DOHH2 (cell line): Measurements from ENCODE around the gene TLK1.

Experiments
- EZH2phosphoT487 ChIP-seq: fragments of 200-600 bp; sonication (generic); IDR thresholded peaks from 2 replicates; pipeline ENCODE4 v1.6.1; 2017; ENCODE audit warnings: borderline replicate concordance, mild to moderate bottlenecking, antibody characterized with exemption, low read length, moderate library complexity, mixed read lengths
- TF ChIP-seq, protein P1 (sequence below): fragments of 200-600 bp; sonication (generic); IDR thresholded peaks from one replicate; pipeline ENCODE4 v1.5.1; 2014; ENCODE audit warnings: antibody characterized with exemption, mild to moderate bottlenecking, low read depth, low read length; ENCODE audit not compliant: poor library complexity, severe bottlenecking

GRCh38 chr2:170944545-170944944 is 216.1 kb downstream of the TLK1 start:
- TF ChIP-seq, protein P1, sequence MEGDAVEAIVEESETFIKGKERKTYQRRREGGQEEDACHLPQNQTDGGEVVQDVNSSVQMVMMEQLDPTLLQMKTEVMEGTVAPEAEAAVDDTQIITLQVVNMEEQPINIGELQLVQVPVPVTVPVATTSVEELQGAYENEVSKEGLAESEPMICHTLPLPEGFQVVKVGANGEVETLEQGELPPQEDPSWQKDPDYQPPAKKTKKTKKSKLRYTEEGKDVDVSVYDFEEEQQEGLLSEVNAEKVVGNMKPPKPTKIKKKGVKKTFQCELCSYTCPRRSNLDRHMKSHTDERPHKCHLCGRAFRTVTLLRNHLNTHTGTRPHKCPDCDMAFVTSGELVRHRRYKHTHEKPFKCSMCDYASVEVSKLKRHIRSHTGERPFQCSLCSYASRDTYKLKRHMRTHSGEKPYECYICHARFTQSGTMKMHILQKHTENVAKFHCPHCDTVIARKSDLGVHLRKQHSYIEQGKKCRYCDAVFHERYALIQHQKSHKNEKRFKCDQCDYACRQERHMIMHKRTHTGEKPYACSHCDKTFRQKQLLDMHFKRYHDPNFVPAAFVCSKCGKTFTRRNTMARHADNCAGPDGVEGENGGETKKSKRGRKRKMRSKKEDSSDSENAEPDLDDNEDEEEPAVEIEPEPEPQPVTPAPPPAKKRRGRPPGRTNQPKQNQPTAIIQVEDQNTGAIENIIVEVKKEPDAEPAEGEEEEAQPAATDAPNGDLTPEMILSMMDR, result no peak
- no peak for TF ChIP-seq EZH2phosphoT487
